GM12873 (cell line): ENCODE measurements around the gene MTARC2.

Experiments used
- TF ChIP-seq, protein P1 (sequence below): IDR thresholded peaks from 2 replicates; pipeline ENCODE4 v1.5.1; 2012; ENCODE audit warnings: low read depth, mild to moderate bottlenecking, moderate library complexity, low read length, control low read depth; ENCODE audit not compliant: insufficient read depth; ENCODE audit errors: missing control alignments

The MTARC2 gene

DNA sequence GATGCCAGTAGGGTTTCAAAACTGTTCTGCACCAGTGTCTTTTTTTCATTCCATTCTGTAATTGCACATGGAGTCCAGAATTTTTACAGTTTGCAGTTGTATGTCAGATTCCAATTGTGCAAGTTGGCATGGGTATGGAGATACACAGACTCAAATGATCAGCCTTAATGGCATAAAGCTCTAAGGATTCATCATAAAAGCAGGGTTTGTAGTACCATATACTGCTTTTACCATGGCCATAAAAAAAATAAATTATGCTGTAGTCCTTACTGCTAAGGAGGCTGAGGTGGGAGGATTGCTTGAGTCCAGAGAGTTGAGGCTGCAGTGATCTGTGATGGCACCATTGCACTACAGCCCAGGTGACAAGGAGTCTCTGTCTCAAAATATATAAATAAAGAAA lies 48.9 kb downstream of the MTARC2 start:
- TF ChIP-seq, protein P1, sequence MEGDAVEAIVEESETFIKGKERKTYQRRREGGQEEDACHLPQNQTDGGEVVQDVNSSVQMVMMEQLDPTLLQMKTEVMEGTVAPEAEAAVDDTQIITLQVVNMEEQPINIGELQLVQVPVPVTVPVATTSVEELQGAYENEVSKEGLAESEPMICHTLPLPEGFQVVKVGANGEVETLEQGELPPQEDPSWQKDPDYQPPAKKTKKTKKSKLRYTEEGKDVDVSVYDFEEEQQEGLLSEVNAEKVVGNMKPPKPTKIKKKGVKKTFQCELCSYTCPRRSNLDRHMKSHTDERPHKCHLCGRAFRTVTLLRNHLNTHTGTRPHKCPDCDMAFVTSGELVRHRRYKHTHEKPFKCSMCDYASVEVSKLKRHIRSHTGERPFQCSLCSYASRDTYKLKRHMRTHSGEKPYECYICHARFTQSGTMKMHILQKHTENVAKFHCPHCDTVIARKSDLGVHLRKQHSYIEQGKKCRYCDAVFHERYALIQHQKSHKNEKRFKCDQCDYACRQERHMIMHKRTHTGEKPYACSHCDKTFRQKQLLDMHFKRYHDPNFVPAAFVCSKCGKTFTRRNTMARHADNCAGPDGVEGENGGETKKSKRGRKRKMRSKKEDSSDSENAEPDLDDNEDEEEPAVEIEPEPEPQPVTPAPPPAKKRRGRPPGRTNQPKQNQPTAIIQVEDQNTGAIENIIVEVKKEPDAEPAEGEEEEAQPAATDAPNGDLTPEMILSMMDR, result no peak

DNA sequence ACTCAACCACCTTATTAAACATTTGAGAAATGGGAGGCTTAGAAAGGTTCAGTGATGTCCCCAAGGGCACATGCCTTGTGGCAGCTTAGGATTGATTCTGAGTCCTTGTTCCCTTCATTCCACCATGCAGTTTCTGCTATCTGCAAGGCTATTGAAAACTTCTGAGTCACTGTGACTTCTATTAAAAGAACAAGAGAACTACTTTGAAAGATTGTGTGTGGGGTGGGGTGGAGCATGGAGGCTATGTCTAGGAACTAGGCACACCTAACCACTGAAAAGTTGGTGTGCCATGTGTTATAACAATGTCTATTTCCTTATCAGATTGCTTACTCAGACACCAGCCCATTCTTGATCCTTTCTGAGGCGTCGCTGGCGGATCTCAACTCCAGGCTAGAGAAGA lies 49.4 kb downstream of the MTARC2 start:
- TF ChIP-seq, protein P1, result no peak

DNA sequence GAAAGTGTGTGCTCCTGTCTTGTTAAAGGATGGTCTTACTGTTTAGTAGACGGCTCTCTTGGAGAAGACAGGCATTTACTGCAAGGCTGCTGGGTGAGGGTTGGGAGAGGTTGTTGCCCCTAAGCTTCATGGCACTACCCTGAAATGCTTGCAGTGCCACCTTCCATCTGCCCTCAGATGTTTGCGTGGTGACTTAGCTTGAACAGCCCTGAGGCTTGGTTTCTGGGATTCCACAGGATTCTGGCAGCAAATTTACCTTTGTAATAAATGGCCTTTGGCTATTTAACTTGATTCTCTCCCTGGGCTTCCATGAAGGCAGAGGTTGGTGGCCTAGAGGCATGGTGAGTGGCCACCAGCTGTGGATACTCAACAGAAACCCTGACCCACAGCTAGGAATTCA lies 50.2 kb downstream of the MTARC2 start:
- TF ChIP-seq, protein P1, result no peak

DNA sequence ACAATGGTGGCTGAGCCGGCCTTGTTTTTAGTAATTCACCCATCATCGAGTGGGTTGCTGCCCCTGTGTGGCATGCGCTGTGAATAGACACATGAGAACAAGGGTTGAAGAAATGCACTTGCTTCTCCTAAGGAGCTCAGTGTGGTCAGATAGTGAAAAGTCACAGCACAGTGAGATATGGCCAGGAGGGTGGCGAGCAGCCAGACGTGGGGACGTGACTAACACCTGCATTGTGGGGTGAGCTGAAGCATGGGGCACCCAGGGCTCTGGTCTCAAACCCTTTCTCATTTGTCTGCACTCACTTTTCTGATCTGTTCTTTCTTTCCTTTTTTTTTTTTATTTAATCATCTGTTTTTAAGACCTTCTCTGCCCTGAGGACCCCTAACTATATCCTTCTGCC lies 52.1 kb downstream of the MTARC2 start:
- TF ChIP-seq, protein P1, result no peak

DNA sequence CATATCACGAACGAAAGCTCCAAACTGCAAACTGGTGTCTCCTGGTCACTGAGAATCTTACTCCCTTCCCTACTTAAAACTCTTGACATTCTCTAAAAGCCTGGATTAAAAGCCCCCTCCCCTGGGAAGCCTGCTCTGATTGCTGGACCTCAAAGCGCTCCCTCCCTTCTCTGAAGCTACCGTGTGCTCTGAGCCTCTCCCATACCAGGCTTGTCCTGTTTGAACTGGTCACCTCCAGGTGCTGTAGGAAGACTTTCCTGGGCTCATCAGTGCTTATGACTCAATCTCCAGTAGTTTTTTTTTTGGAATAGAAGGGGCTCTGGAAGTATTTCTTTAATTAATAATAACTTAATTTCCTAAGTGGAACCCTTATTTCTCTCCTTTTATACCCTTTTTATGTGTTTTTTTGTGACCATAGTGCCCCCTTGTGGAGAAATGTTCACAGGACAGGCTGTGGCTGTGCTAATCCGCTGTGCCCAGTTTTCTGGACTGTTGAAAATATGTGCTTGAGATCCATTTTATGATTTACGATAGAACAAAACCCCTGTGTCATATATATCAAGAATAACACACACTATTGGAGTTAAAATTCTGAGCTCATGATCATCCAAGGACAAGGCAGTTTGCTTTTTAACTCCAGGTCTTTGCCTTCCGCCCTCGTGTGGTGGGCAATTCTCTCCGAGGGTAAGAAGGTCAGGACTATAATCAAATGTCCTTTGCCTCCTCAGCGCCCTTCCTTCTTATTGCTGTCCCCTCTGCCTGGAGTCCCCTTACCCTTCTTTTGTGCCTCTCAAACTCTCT lies 55.5 kb downstream of the MTARC2 start:
- TF ChIP-seq, protein P1, result peak; percentile 58

DNA sequence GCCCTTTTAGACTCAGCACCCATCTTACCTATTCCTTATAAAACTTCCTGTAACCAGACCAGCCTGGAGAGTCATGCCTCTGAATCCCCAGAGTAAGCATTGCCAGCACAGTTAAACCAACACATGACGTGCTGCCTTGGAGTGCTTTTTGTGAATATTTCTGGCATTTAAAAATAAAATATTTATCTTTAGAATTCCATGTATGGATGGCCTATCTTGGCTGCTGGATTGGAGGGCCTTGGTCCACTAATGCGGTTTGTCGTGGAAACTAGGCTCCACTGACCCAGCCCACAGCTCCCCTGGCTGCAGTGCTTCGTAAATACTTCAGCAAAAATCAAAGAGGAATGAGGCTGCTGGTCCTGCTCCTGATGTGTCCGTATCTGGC lies 56.1 kb downstream of the MTARC2 start:
- TF ChIP-seq, protein P1, result no peak

DNA sequence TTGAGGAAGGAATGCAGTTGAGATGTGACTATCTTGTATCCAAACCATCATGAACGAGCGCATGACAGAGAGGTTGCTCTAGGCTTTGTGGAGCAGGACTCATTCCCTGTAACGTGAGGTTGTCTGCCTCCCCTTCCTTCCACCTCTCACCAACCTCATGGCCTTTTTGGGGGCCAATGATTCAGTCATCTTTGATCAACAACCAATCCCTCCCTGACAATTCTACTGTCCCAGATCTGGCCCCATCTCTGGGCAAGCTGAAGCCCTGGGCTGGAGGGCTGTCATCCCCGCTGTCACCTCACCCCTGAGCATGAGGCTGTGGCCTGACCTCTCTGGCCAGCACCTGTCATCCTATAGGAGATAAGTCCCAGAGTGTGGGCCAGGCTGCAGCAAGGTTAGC lies 58.3 kb downstream of the MTARC2 start:
- TF ChIP-seq, protein P1, result no peak

DNA sequence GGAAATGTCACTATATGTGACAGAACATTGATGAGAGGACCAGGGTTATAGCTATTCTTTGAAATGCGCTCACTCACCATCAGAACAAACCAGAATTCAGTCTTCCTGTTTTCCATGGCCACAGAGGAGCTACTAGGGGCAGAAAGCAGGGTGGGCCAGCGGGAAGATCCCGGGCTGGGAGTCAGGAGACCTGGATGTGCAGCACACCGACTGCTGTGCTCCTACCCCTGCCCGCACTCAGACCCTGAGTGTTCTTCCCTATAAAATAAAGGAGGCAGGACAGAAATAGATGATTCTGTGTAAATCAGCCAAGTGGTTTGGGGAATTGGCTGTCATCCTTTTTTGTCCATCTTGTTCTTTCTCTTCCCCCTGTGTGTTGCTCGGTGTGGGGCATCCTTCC lies 59.6 kb downstream of the MTARC2 start:
- TF ChIP-seq, protein P1, result no peak
